GM21723 (cell line): ENCODE measurements around the gene RTTN.

ENCODE experiments used
- ATAC-seq: cut with Tn5 transposase; IDR thresholded peaks from one replicate; pipeline ENCODE4 v1.9.1; 2021; ENCODE audit warnings: mild to moderate bottlenecking, moderate library complexity; ENCODE audit not compliant: unreplicated experiment

RTTN gene

DNA sequence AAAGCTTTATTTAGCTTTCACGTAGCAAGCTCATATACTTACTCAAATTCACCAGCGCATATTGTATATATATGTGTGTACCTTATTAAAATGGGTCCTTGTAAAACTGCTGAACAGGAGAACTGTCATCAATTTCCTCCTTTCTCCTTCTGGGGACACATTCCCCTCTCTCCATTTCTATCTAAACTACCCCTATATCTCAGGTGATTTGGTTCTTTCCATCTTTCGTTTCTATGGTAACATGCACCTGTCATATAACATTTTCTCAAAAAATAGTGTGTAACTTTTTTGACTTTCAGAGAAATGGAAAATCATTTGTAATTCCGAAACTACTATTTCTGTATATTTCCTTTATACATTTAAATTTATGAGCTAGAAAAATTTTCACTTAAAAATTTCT is 174.3 kb downstream of the RTTN start:
- no peak for ATAC-seq

GRCh38 chr18:70030728-70031127 is 174.8 kb downstream of the RTTN start:
- ATAC-seq, result no peak

GRCh38 chr18:70029163-70029562 is 176.3 kb downstream of the RTTN start:
- ATAC-seq, result peak; percentile 55

- ATAC-seq, result no peak
Measured at GRCh38 chr18:70028734-70029133, 176.8 kb downstream of the RTTN start.

- no peak for ATAC-seq
Measured at GRCh38 chr18:70028084-70028483, 177.4 kb downstream of the RTTN start.

- no peak for ATAC-seq
Measured at GRCh38 chr18:70025580-70025979, 179.9 kb downstream of the RTTN start.

DNA sequence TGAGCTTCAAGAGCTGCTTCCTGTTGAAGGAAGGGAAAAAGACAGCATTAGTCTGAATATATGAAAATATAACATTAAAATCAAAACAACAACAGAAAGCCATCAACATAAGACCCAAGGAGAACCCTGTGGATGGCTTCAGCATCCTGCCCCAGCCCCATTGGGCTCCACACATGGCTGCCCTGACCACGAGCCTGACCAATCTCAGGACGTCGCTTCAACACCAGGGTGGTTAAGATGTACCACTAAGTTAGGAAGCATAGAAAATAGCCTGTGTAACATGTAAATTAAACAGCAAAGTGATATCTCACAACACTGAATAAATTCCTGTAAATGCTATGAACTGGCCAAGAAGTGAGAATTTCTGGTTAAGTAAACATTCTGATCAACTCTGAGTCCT is 180.7 kb downstream of the RTTN start:
- ATAC-seq, result no peak

- no peak for ATAC-seq
Measured at GRCh38 chr18:70024093-70024492, 181.4 kb downstream of the RTTN start.

- no peak for ATAC-seq
Measured at GRCh38 chr18:70022636-70023035, 182.9 kb downstream of the RTTN start.

DNA sequence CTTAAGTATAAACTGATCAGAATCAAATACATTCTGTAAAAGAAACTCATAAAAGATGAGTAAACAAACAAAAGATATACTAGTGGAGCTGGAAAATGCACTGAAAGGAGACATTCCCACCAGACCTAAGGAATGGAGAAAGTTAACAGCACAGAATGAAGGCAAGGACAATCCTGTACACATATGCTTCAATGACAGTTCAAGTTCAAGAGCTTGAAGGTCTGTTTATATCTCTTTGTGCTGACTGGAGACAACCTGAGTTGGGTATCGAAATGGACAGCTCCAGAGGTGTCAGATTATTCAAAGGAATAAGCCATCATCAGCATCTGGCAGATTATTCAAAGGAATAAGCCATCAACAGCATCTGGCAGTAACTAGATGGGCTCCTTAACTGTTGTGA is 184.0 kb downstream of the RTTN start:
- no peak for ATAC-seq

DNA sequence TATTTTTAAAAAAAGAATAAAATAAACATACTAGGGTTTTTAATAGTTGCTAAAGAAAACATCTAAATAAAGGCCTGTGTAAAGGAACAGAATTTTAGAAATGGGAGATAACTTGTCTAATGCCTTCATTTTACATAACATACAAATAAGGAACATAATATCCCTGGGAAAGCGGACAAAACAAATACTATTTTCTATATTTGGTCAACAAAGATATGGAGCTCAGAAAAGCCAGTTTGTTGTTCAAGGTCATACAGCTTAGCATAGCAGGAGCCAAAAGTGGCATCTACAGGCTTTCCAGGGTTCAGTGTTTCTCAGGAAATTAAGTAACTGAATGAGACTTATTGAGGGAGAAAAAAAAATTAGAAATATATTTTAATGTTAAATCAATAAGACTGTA is 184.4 kb downstream of the RTTN start:
- ATAC-seq, result no peak

GRCh38 chr18:70019991-70020390 is 185.5 kb downstream of the RTTN start:
- ATAC-seq, result no peak

DNA sequence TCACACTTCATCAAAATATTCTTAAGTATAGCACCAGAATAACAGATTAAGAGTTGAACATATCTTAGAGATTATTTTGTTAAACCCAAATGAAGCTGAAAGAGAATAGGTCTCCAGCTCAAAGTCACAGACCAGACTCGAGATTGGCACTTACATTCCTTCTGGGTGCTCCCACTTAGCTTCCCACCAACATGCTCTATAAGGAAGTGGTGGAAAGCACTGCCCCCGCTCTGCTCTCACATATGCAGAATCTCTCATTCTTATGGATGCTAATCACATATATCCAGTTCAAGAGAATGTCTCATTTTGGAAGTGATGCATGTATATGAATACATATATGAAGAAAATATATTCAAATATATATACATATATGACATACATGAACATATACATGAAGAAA is 186.4 kb downstream of the RTTN start:
- ATAC-seq, result no peak

DNA sequence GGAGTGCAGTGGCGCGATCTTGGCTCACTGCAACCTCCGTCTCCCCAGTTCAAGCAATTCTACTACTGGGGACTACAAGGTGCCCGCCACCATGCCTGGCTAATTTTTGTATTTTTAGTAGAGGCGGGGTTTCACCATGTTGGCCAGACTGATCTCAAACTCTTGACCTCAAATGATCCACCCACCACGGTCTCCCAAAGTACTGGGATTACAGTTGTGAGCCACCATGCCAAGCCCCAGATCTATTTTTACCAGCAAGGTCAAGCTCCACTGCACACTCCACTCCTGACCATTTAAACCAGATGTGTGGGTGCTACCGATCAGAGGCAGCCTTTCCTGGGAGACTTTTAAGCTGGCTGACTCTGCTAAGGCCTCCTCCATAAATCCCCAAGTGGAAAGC is 190.4 kb downstream of the RTTN start:
- ATAC-seq, result no peak

DNA sequence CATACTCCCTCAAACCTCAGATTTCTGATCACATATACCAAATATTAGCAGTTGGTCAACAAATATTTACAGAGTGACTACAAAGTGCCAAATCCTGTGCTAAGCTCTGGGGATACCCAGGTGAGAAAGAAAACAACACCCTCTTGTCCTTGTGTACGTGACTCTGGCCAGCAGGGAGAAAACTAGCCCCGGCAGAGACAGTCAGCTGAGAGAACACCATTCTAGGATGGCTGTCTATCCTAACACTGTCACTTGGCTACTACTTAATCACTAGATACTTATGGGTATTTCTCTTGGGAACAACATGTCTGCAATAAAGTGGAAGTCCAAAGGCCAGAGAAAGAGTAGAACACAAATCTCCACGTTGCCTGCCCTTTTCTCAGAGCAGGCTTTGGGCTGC is 199.9 kb downstream of the RTTN start:
- ATAC-seq, result no peak

- no peak for ATAC-seq
Measured at GRCh38 chr18:70004696-70005095, 200.8 kb downstream of the RTTN start.

- ATAC-seq, result no peak
Measured at GRCh38 chr18:69999656-70000055, 205.8 kb downstream of the RTTN start.

GRCh38 chr18:69998523-69998987 is 206.9 kb downstream of the RTTN start:
- ATAC-seq, result no peak

- ATAC-seq, result no peak
Measured at GRCh38 chr18:69996951-69997798, 208.3 kb downstream of the RTTN start.

DNA sequence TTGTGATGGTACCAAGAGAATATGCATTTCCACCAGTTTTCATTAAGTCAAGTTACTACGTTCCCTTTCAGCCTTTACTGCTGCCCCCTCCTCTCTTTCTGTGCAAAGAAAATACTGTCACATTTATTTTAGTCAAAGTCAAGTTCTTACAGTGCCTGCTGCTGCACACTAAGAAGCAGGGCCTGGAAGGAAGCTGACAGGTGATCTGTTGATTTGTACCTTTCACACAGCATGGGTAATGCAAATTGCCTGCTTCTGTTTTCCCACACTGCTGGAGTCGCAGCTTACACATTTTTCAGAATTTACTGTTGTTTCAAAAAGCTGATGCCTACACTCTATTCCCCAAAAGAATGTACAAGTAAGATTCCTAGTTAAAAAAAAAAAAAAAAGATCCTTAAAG is 209.1 kb downstream of the RTTN start:
- no peak for ATAC-seq

- ATAC-seq, result no peak
Measured at GRCh38 chr18:69995774-69996173, 209.7 kb downstream of the RTTN start.

- ATAC-seq, result no peak
Measured at GRCh38 chr18:69992776-69993175, 212.7 kb downstream of the RTTN start.

GRCh38 chr18:69987870-69988269 is 217.6 kb downstream of the RTTN start:
- ATAC-seq, result no peak
